Loucy (cell line): ENCODE measurements around the gene BEST1.

Source experiments
- H2AFZ ChIP-seq: fragments of 200-600 bp; sonication (generic); 2 replicates; pipeline ENCODE4 v1.6.0; 2016; ENCODE audit warnings: antibody characterized with exemption, mild to moderate bottlenecking, low read length, moderate library complexity
- H3F3A ChIP-seq: fragments of 200-600 bp; 2 replicates; pipeline ENCODE4 v1.6.0; 2016; ENCODE audit warnings: antibody characterized with exemption, low read depth, mild to moderate bottlenecking
- H3K27me3 ChIP-seq: fragments of 200-600 bp; sonication (generic); 2 replicates; pipeline ENCODE4 v1.6.1; 2014; ENCODE audit warnings: low read length, mild to moderate bottlenecking; ENCODE audit not compliant: insufficient read depth, poor library complexity, severe bottlenecking
- H3K36me3 ChIP-seq: fragments of 200-600 bp; sonication (generic); 2 replicates; pipeline ENCODE4 v1.6.1; 2016; ENCODE audit warnings: low read length; ENCODE audit not compliant: insufficient read depth
- H3K4me1 ChIP-seq: fragments of 200-600 bp; sonication (generic); 2 replicates; pipeline ENCODE4 v1.5.1; 2014; ENCODE audit warnings: low read length, mild to moderate bottlenecking; ENCODE audit not compliant: insufficient read depth, poor library complexity, severe bottlenecking
- H3K4me2 ChIP-seq: fragments of 200-600 bp; sonication (generic); 2 replicates; pipeline ENCODE4 v1.6.0; 2014; ENCODE audit warnings: antibody characterized with exemption, low read length, low read depth, mild to moderate bottlenecking; ENCODE audit not compliant: poor library complexity, severe bottlenecking
- H3K4me3 ChIP-seq: fragments of 200-600 bp; sonication (generic); 2 replicates; pipeline ENCODE4 v1.5.1; 2014; ENCODE audit warnings: low read length, mild to moderate bottlenecking, mixed read lengths; ENCODE audit not compliant: poor library complexity, severe bottlenecking
- H3K79me2 ChIP-seq: fragments of 200-600 bp; sonication (generic); 2 replicates; pipeline ENCODE4 v1.6.1; 2014; ENCODE audit warnings: low read length; ENCODE audit not compliant: insufficient read depth
- H3K9ac ChIP-seq: fragments of 200-600 bp; sonication (generic); 2 replicates; pipeline ENCODE4 v1.6.0; 2014; ENCODE audit warnings: mild to moderate bottlenecking, low read depth, low read length, moderate library complexity; ENCODE audit not compliant: poor library complexity, severe bottlenecking
- H3K9me2 ChIP-seq: fragments of 200-600 bp; sonication (generic); replicated peaks from 2 replicates; pipeline ENCODE4 v1.6.1; 2016; ENCODE audit warnings: low read depth, low read length, mixed read lengths
- H3K9me3 ChIP-seq: fragments of 200-600 bp; sonication (generic); 2 replicates; pipeline ENCODE4 v1.6.1; 2014; ENCODE audit warnings: mild to moderate bottlenecking, antibody characterized with exemption, low read length, low read depth; ENCODE audit not compliant: insufficient read depth
- H4K20me1 ChIP-seq: fragments of 200-600 bp; sonication (generic); 2 replicates; pipeline ENCODE4 v1.6.0; 2014; ENCODE audit warnings: antibody characterized with exemption, low read length, mild to moderate bottlenecking; ENCODE audit not compliant: insufficient read depth, poor library complexity, severe bottlenecking
- CTCF ChIP-seq: fragments of 200-600 bp; sonication (generic); conservative IDR thresholded peaks from 2 replicates; pipeline ENCODE4 v1.5.1; 2014; ENCODE audit warnings: mild to moderate bottlenecking, antibody characterized with exemption, low read length
- EZH2phosphoT487 ChIP-seq: fragments of 200-600 bp; IDR thresholded peaks from 2 replicates; pipeline ENCODE4 v1.6.1; 2018; ENCODE audit warnings: antibody characterized with exemption, mild to moderate bottlenecking, moderate library complexity, borderline replicate concordance

The BEST1 gene

DNA sequence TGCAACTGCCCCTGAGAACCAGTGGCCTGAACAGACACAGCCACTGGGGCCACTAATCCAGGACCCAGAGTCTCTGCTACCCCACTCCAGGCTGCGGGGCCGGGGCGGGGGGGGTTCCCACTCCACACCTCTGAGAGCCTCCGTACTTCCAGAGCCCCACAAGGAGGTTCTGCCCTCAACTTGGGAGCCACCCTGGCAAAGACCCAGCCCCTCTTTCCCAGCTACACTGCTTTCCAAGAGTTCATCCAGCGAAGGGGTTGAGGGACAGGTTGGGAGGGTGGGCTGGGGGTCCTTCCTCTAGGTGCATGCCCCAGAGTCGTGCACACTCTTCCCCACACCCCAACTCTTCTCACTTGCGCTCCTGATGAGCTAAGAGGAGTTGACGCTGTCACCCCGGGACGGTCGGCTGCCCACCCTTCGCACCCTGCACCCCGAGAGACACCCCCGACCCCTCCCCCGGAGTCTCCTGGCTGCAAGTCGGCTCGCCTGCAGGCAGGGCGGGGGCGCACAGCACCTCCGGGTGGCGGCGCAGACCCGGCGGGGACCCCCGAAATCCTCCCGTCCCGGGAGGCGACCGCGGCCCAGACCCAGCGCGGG is 33.3 kb upstream of the BEST1 start:
- Histone ChIP-seq H3K36me3 (no peaks in the 10 kb centered on the region), H3K9ac (no peak overlapping the region), H3K9me2 (no peaks in the 10 kb centered on the region), H3F3A (no peaks in the 10 kb centered on the region), H4K20me1 (no peaks in the 10 kb centered on the region), H3K9me3 (no peaks in the 10 kb centered on the region), H3K4me1 (no peaks in the 10 kb centered on the region), H3K4me2 (no peak overlapping the region), H2AFZ (no peak overlapping the region), H3K4me3 (no peak overlapping the region), H3K27me3 (no peaks in the 10 kb centered on the region), H3K79me2 (no peaks in the 10 kb centered on the region)
- TF ChIP-seq CTCF (no peak), EZH2phosphoT487 (no peak)

DNA sequence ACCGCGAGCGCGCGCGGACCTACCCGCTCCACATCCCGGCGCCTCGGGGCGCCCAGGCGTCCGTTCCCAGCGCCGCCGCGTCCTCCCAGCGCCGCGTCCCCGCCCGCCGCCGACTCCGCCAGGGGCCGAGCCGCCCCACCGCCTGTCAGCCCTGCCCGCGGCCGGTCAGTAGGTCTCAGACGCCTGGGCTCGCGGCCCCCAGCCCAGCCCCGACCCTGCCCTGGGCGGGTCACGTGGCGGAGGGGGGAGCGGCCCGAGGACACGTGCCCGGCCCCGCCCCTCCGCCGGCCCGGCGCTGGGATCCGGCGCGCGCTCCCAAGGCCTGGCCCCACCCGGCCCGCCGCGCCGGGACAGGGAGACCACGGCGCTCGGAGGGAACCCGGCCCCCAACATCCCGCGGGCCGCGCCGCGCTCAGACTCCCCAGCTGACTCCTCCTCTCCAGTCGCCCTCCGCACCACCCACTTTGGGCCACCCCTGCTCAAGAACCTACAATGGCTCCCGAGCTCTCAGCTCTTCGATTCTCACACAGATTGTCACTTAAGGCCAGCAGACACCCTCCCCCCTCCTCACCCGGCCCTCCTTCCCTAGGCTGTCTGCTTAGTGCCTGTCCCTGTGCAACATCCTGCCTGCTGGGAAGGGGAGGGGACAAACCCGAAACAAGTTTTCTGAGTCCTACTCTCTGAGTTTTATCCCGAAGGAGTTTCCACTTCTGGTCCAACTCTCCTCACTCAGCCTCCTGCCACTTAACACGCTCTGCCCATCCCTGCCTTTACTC is 32.6 kb upstream of the BEST1 start, which contains the start of gene RAB3IL1:
RAB3IL1 (minus strand) TSS at position 233 of the 776 bp plus-strand sequence; CDS start at position 34, 199 bp downstream.
- Histone ChIP-seq H3K9me3 (no peaks in the 10 kb centered on the region), H3K27me3 (no peaks in the 10 kb centered on the region), H3K4me2 (no peak within 1 kb of the TSS), H3F3A (no peaks in the 10 kb centered on the region), H3K4me1 (no peaks in the 10 kb centered on the region), H3K79me2 (no peaks in the 10 kb centered on the region), H2AFZ (no peak within 1 kb of the TSS), H3K4me3 (no peak within 1 kb of the TSS), H3K9me2 (no peaks in the 10 kb centered on the region), H3K9ac (no peak within 1 kb of the TSS), H4K20me1 (no peaks in the 10 kb centered on the region), H3K36me3 (no peaks in the 10 kb centered on the region)
- TF ChIP-seq EZH2phosphoT487: no peak
- TF ChIP-seq CTCF: no peak

GRCh38 chr11:61918251-61918937 is 31.8 kb upstream of the BEST1 start:
- H3K4me1 ChIP-seq: no peaks in the 10 kb centered on the region
- TF ChIP-seq EZH2phosphoT487 (no peak), CTCF (no peak)
- no peak overlapping the region for H2AFZ ChIP-seq
- no peaks in the 10 kb centered on the region for H3K9me2 ChIP-seq
- H3F3A ChIP-seq: no peaks in the 10 kb centered on the region
- no peak overlapping the region for H3K4me2 ChIP-seq
- no peak overlapping the region for H3K9ac ChIP-seq
- H4K20me1 ChIP-seq: no peaks in the 10 kb centered on the region
- H3K79me2 ChIP-seq: no peaks in the 10 kb centered on the region
- H3K36me3 ChIP-seq: no peaks in the 10 kb centered on the region
- no peaks in the 10 kb centered on the region for H3K9me3 ChIP-seq
- H3K4me3 ChIP-seq: no peak overlapping the region
- no peaks in the 10 kb centered on the region for H3K27me3 ChIP-seq
